NAMALWA (cell line): ENCODE measurements around the gene CENPP.

Experiments
- DNase-seq: peaks from one replicate; pipeline ENCODE4 v3.0.0-alpha.2; 2015; ENCODE audit warnings: low spot score

Gene CENPP

GRCh38 chr9:92425474-92425873, 99.7 kb downstream of the CENPP start:
- DNase-seq = no peak

GRCh38 chr9:92426501-92427145, 100.9 kb downstream of the CENPP start:
- DNase-seq = no peak

- DNase-seq = no peak
Observed at GRCh38 chr9:92429836-92430235, 104.1 kb downstream of the CENPP start.

- DNase-seq = no peak
Observed at GRCh38 chr9:92432350-92432749, 106.6 kb downstream of the CENPP start.

- no peak for DNase-seq
Observed at GRCh38 chr9:92432972-92433548, 107.3 kb downstream of the CENPP start.

GRCh38 chr9:92435263-92435662, 109.5 kb downstream of the CENPP start:
- DNase-seq = no peak

- DNase-seq = peak; percentile 20
Observed at GRCh38 chr9:92438900-92439526, 113.3 kb downstream of the CENPP start.

GRCh38 chr9:92439921-92440750, 114.4 kb downstream of the CENPP start:
- DNase-seq = no peak

- no peak for DNase-seq
Observed at GRCh38 chr9:92440751-92441046, 114.9 kb downstream of the CENPP start.

- no peak for DNase-seq
Observed at GRCh38 chr9:92444841-92445240, 119.1 kb downstream of the CENPP start.

- DNase-seq = no peak
Observed at GRCh38 chr9:92446536-92446935, 120.8 kb downstream of the CENPP start.

GRCh38 chr9:92455217-92455616, 129.5 kb downstream of the CENPP start:
- DNase-seq = peak; percentile 37

- DNase-seq = no peak
Observed at GRCh38 chr9:92457576-92457975, 131.8 kb downstream of the CENPP start.

GRCh38 chr9:92463387-92463786, 137.6 kb downstream of the CENPP start:
- no peak for DNase-seq

- no peak for DNase-seq
Observed at GRCh38 chr9:92463984-92464383, 138.2 kb downstream of the CENPP start.

GRCh38 chr9:92467041-92467440, 141.3 kb downstream of the CENPP start:
- DNase-seq = no peak

- DNase-seq = no peak
Observed at GRCh38 chr9:92467511-92467910, 141.8 kb downstream of the CENPP start.

- DNase-seq = no peak
Observed at GRCh38 chr9:92468206-92468605, 142.5 kb downstream of the CENPP start.

GRCh38 chr9:92474587-92474986, 148.8 kb downstream of the CENPP start:
- DNase-seq = no peak

GRCh38 chr9:92476962-92477361, 151.2 kb downstream of the CENPP start:
- DNase-seq = no peak

- no peak for DNase-seq
Observed at GRCh38 chr9:92478783-92479182, 153.0 kb downstream of the CENPP start.

- DNase-seq = no peak
Observed at GRCh38 chr9:92479346-92479745, 153.6 kb downstream of the CENPP start.

GRCh38 chr9:92480291-92480771, 154.6 kb downstream of the CENPP start:
- no peak for DNase-seq
